PC-9 (cell line): Measurements from ENCODE around the gene PRKCH.
"Not testable (repeated sequence)": the region's sequence is repeated elsewhere in the genome, so short reads cannot be mapped to it uniquely, and the experiment has no call there.

Source experiments
- CTCF ChIP-seq: fragments of 200-600 bp; sonication (generic); conservative IDR thresholded peaks from 2 replicates; pipeline ENCODE4 v1.6.1; 2017; ENCODE audit warnings: mixed run types, antibody characterized with exemption, mild to moderate bottlenecking, moderate library complexity
- EZH2 ChIP-seq: fragments of 200-600 bp; sonication (generic); IDR thresholded peaks from 2 replicates; pipeline ENCODE4 v1.8.0; 2017; ENCODE audit warnings: antibody characterized with exemption, low read depth

DNA sequence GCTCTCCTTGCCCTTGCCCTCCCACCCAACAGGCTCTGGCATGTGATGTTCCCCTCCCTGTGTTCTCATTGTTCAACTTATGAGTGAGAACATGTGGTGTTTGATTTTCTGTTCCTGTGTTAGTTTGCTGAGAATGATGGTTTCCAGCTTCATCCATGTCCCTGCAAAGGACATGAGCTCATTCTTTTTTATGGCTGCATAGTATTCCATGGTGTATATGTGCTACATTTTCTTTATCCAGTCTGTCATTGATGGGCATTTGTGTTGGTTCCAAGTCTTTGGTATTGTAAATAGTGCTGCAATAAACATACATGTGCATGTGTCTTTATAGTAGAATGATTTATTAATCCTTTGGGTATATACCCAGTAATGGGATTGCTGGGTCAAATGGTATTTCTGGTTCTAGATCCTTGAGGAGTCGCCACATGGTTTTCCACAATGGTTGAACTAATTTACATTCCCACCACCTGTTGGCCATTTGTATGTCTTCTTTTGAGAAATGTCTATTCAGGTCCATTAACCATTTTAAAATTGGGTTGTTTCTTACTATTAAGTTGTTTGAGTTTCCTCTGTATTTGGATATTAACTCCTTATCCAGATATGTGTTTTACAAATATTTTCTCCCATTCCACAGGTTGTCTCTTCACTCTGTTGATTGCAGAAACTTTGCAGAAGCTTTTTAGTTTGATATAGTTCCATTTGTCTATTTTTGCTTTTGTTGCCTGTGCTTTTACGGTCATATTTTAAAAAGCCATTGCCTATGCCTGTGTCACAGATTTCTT is 143.4 kb downstream of the PRKCH start:
- TF ChIP-seq EZH2, CTCF: not testable (repeated sequence)
